ENCODE results near the gene SLC9A9.

SLC9A9 gene

DNA sequence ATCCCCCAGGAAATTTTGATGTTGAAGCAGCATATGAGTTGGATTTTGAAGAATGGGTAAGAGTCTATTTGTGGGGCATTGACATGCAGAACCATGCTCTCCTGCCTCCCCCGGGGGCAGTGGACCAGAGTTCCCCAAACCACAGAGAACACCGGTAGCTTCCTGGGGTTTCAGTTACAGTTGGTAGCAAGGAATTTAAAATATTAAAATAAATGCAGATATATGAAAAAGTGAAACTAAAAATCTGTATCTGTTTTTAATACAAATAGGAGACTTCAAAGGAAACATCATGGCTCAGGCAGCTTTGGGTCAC is 37.4 kb downstream of the SLC9A9 start:
- Histone ChIP-seq H2AK5ac (ENCODE audit: low read length) (no peak overlapping the region), H4K91ac (ENCODE audit: low read depth, low read length) (no peak overlapping the region), H3K27ac (ENCODE audit: low read depth, low read length) (no peak overlapping the region), H3K27me3 (ENCODE audit: insufficient read depth, low read length) (no peaks in the 10 kb centered on the region), H2BK5ac (ENCODE audit: low read depth, low read length, poor library complexity) (no peak overlapping the region), H2BK12ac (ENCODE audit: low read length) (no peak overlapping the region), H2BK120ac (ENCODE audit: insufficient read depth, low read length, poor library complexity) (no peak overlapping the region), H3K18ac (ENCODE audit: low read length) (no peak overlapping the region), H2AFZ (ENCODE audit: insufficient read depth, low read length, poor library complexity) (no peak overlapping the region), H3K79me1 (ENCODE audit: low read length) (no peaks in the 10 kb centered on the region), H3K9ac (ENCODE audit: low read length) (no peak overlapping the region), H3K4me3 (ENCODE audit: low read depth, low read length) (no peak overlapping the region), H3K4ac (ENCODE audit: low read depth, low read length) (no peak overlapping the region), H4K8ac (ENCODE audit: low read depth, low read length) (no peak overlapping the region), H3K14ac (ENCODE audit: low read length) (no peak overlapping the region), H3K4me1 (ENCODE audit: control insufficient read depth in 1 of 2, insufficient read depth in 2 of 2, low read length in 2 of 2) (no peaks in the 10 kb centered on the region), H3K9me3 (ENCODE audit: insufficient read depth, low read depth, low read length) (no peaks in the 10 kb centered on the region), H3K79me2 (ENCODE audit: control insufficient read depth, insufficient read depth, low read length, poor library complexity) (no peaks in the 10 kb centered on the region), H4K12ac (ENCODE audit: low read depth, low read length) (no peak overlapping the region), H3K4me2 (ENCODE audit: low read length) (no peak overlapping the region), H3K36me3 (ENCODE audit: control insufficient read depth in 1 of 2, insufficient read depth in 2 of 2, low read length in 2 of 2) (no peaks in the 10 kb centered on the region), H3K23ac (ENCODE audit: low read length) (no peak overlapping the region)
- no peak for DNase-seq
- WGBS (ENCODE audit: extremely low coverage, insufficient coverage, insufficient read length): no CpG with 5 or more reads among the region's 2 CpGs

DNA sequence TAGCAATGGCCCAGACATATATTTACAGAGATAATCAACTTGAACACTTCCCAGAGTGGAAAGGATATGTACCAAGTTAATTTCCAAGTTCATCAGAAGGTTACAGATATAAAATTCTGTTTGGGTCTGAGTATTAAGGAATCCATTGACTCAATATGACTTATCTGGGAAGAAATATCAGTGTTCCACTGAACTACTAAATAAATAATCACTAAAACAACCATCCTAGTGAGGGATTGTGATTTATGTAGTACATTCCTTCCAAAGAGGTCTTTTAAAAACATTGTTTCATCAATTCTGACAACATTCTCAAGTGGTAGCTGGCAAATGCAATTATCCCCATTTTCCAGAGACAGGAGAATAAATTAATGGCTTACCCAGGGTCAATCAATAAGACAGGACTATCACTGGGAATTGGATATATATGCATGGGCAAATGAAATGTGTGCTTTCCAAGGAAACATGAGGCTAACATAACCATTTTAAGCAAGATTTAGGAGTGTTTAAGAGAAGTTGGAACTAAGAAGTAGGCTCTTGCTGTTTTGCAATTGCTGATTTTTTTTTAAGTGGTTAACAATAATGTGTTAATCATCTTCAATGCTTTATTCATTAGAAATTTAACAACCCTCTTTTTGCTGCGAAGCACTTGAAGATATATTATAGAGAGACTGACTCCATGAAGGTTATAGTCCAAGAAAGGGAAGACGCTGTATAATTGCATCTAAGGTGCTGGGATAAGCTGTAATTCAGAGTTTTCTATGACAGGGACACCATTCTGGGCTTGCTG is 37.9 kb downstream of the SLC9A9 start:
- no peak overlapping the region for H3K4me3 ChIP-seq (ENCODE audit: low read depth, low read length)

DNA sequence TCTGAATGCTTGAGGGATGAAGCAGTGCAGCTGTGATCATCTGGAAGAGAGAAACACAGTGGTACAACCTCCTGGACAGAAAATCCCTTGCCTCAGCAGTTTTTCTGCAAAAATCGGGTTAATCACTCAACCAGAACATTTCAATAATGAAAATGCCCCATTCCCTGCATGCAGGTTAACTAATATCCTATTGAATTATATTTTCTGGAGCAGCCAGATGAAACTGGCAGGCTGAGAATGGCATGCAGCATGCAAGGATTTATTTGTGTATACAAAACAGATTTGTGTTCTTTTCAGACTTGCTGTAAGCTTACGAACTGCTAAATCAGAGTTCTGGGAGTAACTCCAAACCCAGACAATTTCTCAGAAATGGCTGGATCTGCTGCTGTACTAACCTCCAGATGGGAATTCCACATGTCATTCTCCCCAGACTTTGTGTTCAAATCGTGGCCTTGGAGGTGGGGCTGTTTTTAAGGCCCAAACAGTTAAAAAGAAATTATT is 39.1 kb downstream of the SLC9A9 start:
- Histone ChIP-seq H4K8ac (ENCODE audit: low read depth, low read length) (no peak overlapping the region), H2BK5ac (ENCODE audit: low read depth, low read length, poor library complexity) (no peak overlapping the region), H3K14ac (ENCODE audit: low read length) (no peak overlapping the region), H3K79me2 (ENCODE audit: control insufficient read depth, insufficient read depth, low read length, poor library complexity) (no peaks in the 10 kb centered on the region), H2BK12ac (ENCODE audit: low read length) (no peak overlapping the region), H3K9me3 (ENCODE audit: insufficient read depth, low read depth, low read length) (no peaks in the 10 kb centered on the region), H3K36me3 (ENCODE audit: control insufficient read depth in 1 of 2, insufficient read depth in 2 of 2, low read length in 2 of 2) (no peaks in the 10 kb centered on the region), H3K4me1 (ENCODE audit: control insufficient read depth in 1 of 2, insufficient read depth in 2 of 2, low read length in 2 of 2) (no peaks in the 10 kb centered on the region), H4K12ac (ENCODE audit: low read depth, low read length) (no peak overlapping the region), H3K27me3 (ENCODE audit: insufficient read depth, low read length) (no peaks in the 10 kb centered on the region), H3K9ac (ENCODE audit: low read length) (no peak overlapping the region), H3K4me3 (ENCODE audit: low read depth, low read length) (no peak overlapping the region), H2AFZ (ENCODE audit: insufficient read depth, low read length, poor library complexity) (no peak overlapping the region), H2AK5ac (ENCODE audit: low read length) (no peak overlapping the region), H3K18ac (ENCODE audit: low read length) (no peak overlapping the region), H3K23ac (ENCODE audit: low read length) (no peak overlapping the region), H3K4me2 (ENCODE audit: low read length) (no peak overlapping the region), H2BK120ac (ENCODE audit: insufficient read depth, low read length, poor library complexity) (no peak overlapping the region), H4K91ac (ENCODE audit: low read depth, low read length) (no peak overlapping the region), H3K4ac (ENCODE audit: low read depth, low read length) (no peak overlapping the region), H3K79me1 (ENCODE audit: low read length) (no peaks in the 10 kb centered on the region), H3K27ac (ENCODE audit: low read depth, low read length) (no peak overlapping the region)
- DNase-seq: no peak
- no CpG with 5 or more reads among the region's 3 CpGs for WGBS (ENCODE audit: extremely low coverage, insufficient coverage, insufficient read length)

More for the DNA sequence above, 37.9 kb downstream of the SLC9A9 start:
- H2AFZ ChIP-seq (ENCODE audit: insufficient read depth, low read length, poor library complexity): no peak overlapping the region
- no peak overlapping the region for H2AK5ac ChIP-seq (ENCODE audit: low read length)
- H4K8ac ChIP-seq (ENCODE audit: low read depth, low read length): no peak overlapping the region
- no peak overlapping the region for H3K14ac ChIP-seq (ENCODE audit: low read length)
- no peak overlapping the region for H4K12ac ChIP-seq (ENCODE audit: low read depth, low read length)
- H3K4ac ChIP-seq (ENCODE audit: low read depth, low read length): no peak overlapping the region
- H4K91ac ChIP-seq (ENCODE audit: low read depth, low read length): no peak overlapping the region
- no peak overlapping the region for H2BK120ac ChIP-seq (ENCODE audit: insufficient read depth, low read length, poor library complexity)
- no peak overlapping the region for H3K23ac ChIP-seq (ENCODE audit: low read length)
- H3K27ac ChIP-seq (ENCODE audit: low read depth, low read length): no peak overlapping the region
- no peak overlapping the region for H2BK12ac ChIP-seq (ENCODE audit: low read length)
- no peak for DNase-seq
- no peak overlapping the region for H3K4me2 ChIP-seq (ENCODE audit: low read length)
- no CpG with 5 or more reads among the region's 2 CpGs for WGBS (ENCODE audit: extremely low coverage, insufficient coverage, insufficient read length)
- no peaks in the 10 kb centered on the region for H3K36me3 ChIP-seq (ENCODE audit: control insufficient read depth in 1 of 2, insufficient read depth in 2 of 2, low read length in 2 of 2)
- H3K9ac ChIP-seq (ENCODE audit: low read length): no peak overlapping the region
- no peaks in the 10 kb centered on the region for H3K79me1 ChIP-seq (ENCODE audit: low read length)
- no peaks in the 10 kb centered on the region for H3K9me3 ChIP-seq (ENCODE audit: insufficient read depth, low read depth, low read length)
- H3K18ac ChIP-seq (ENCODE audit: low read length): no peak overlapping the region
- no peaks in the 10 kb centered on the region for H3K4me1 ChIP-seq (ENCODE audit: control insufficient read depth in 1 of 2, insufficient read depth in 2 of 2, low read length in 2 of 2)
- H3K79me2 ChIP-seq (ENCODE audit: control insufficient read depth, insufficient read depth, low read length, poor library complexity): no peaks in the 10 kb centered on the region
- no peak overlapping the region for H2BK5ac ChIP-seq (ENCODE audit: low read depth, low read length, poor library complexity)
- H3K27me3 ChIP-seq (ENCODE audit: insufficient read depth, low read length): no peaks in the 10 kb centered on the region

DNA sequence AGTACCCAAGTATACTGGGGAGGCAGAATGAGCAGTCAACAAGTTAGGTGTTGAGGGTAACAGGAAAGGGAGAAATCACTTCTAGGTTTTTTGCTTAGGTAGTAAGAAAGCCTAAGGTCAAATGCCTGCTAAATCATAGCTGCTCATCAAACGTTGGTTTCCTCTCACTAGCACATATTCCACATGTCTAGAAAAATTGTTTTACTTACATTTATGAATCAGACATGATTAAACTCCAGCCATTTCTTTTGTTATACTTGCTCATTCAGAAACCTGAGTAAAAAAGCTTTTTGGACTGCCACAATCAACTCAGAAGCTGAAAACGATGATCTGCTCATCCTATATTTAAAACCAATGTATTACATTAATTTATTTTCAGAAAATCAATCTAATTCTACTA is 40.2 kb downstream of the SLC9A9 start:
- Histone ChIP-seq H4K12ac (ENCODE audit: low read depth, low read length) (no peak overlapping the region), H3K9me3 (ENCODE audit: insufficient read depth, low read depth, low read length) (no peaks in the 10 kb centered on the region), H2AK5ac (ENCODE audit: low read length) (no peak overlapping the region), H3K27ac (ENCODE audit: low read depth, low read length) (no peak overlapping the region), H2BK120ac (ENCODE audit: insufficient read depth, low read length, poor library complexity) (no peak overlapping the region), H3K4me2 (ENCODE audit: low read length) (no peak overlapping the region), H3K23ac (ENCODE audit: low read length) (no peak overlapping the region), H3K4me3 (ENCODE audit: low read depth, low read length) (no peak overlapping the region), H3K14ac (ENCODE audit: low read length) (no peak overlapping the region), H3K79me2 (ENCODE audit: control insufficient read depth, insufficient read depth, low read length, poor library complexity) (no peaks in the 10 kb centered on the region), H3K18ac (ENCODE audit: low read length) (no peak overlapping the region), H2BK5ac (ENCODE audit: low read depth, low read length, poor library complexity) (no peak overlapping the region), H4K8ac (ENCODE audit: low read depth, low read length) (no peak overlapping the region), H3K36me3 (ENCODE audit: control insufficient read depth in 1 of 2, insufficient read depth in 2 of 2, low read length in 2 of 2) (no peaks in the 10 kb centered on the region), H3K79me1 (ENCODE audit: low read length) (no peaks in the 10 kb centered on the region), H3K4me1 (ENCODE audit: control insufficient read depth in 1 of 2, insufficient read depth in 2 of 2, low read length in 2 of 2) (no peaks in the 10 kb centered on the region), H3K27me3 (ENCODE audit: insufficient read depth, low read length) (no peaks in the 10 kb centered on the region), H3K4ac (ENCODE audit: low read depth, low read length) (no peak overlapping the region), H2BK12ac (ENCODE audit: low read length) (no peak overlapping the region), H3K9ac (ENCODE audit: low read length) (no peak overlapping the region), H2AFZ (ENCODE audit: insufficient read depth, low read length, poor library complexity) (no peak overlapping the region), H4K91ac (ENCODE audit: low read depth, low read length) (no peak overlapping the region)
- WGBS (ENCODE audit: extremely low coverage, insufficient coverage, insufficient read length): no CpG with 5 or more reads among the region's 2 CpGs
- no peak for DNase-seq
